HCT116 (cell line): ENCODE results near the gene WNT7B. TPM values are rescaled to one million over a fixed set of nuclear protein-coding genes. Genes with fewer than 3 reads are reported as not detected.

Experiments
- ATAC-seq: fragments of 200-7000 bp; cut with Tn5 transposase; 2 replicates; pipeline ENCODE4 v1.9.1; 2020; ENCODE audit warnings: mild to moderate bottlenecking, moderate library complexity
- BruUV-seq: library from RNA; stranded (reverse); fragments of 400-500 nt; replicated peaks from 2 replicates; lab custom pipeline; 2021; lab: Mats Ljungman, UMichigan
- CTCF ChIA-PET: fragments of 300-600 bp; sonication (Branson Sonifier 250); formaldehyde crosslinking; loops from one replicate; lab custom pipeline; 2021; ENCODE audit warnings: antibody characterized with exemption; lab: Charles Lee
- POLR2A ChIA-PET: fragments of 300-600, 350-600 bp; sonication (Branson Sonifier 250); formaldehyde crosslinking; loops from one replicate; lab custom pipeline; 2021; ENCODE audit warnings: antibody characterized with exemption; lab: Charles Lee
- RAD21 ChIA-PET, 2 experiments: fragments of 300-600 bp; sonication (Branson Sonifier 250); formaldehyde crosslinking; loops; one replicate each; lab custom pipeline; 2023; ENCODE audit warnings: low total read pairs in 2 of 2; ENCODE audit not compliant: uncharacterized antibody in 2 of 2, unreplicated experiment in 2 of 2, low non-redundant PET in 1 of 2; lab: Charles Lee
- DNase-seq: peaks from one replicate; pipeline ENCODE4 v3.0.0-alpha.2; 2010; ENCODE audit warnings: low read depth, low spot score
- H2AFZ ChIP-seq: fragments of 200-600 bp; shearing (Covaris generic), sonication (generic); 2 replicates; pipeline ENCODE4 v1.6.1; 2017; ENCODE audit warnings: low read depth, mixed run types, mixed read lengths, antibody characterized with exemption, low read length; ENCODE audit not compliant: poor library complexity, severe bottlenecking
- H3K27ac ChIP-seq: 2 replicates; pipeline ENCODE4 v1.5.1; 2012; ENCODE audit warnings: low read depth, low read length
- H3K27me3 ChIP-seq: fragments of 200-600 bp; sonication (generic); 2 replicates; pipeline ENCODE4 v1.6.1; 2016; ENCODE audit warnings: mixed run types, low read length, mixed read lengths; ENCODE audit not compliant: insufficient read depth
- H3K36me3 ChIP-seq, 2 experiments: fragments of 200-500 bp in 1 of 2; fragments of 200-600 bp in 1 of 2; sonication (Bioruptor generic) in 1 of 2; sonication (generic) in 1 of 2; 2 replicates each; pipeline versions ENCODE4 v1.5.1 to v1.6.1; 2014 to 2016; ENCODE audit warnings: low read length in 2 of 2, inconsistent platforms in 1 of 2, mixed read lengths in 1 of 2, mixed run types in 1 of 2; ENCODE audit not compliant: insufficient read depth in 2 of 2, control insufficient read depth in 1 of 2
- H3K4me1 ChIP-seq, 2 experiments: fragments of 200-600 bp in 1 of 2; sonication (generic) in 1 of 2; 2 replicates each; pipeline versions ENCODE4 v1.5.1 to v1.6.1; 2012 to 2017; ENCODE audit warnings: low read length in 2 of 2, inconsistent platforms in 1 of 2, mild to moderate bottlenecking in 1 of 2, mixed read lengths in 1 of 2, mixed run types in 1 of 2, moderate library complexity in 1 of 2; ENCODE audit not compliant: insufficient read depth in 2 of 2, control insufficient read depth in 1 of 2
- H3K4me2 ChIP-seq: fragments of 200-600 bp; sonication (generic); 2 replicates; pipeline ENCODE4 v1.6.1; 2017; ENCODE audit warnings: mixed run types, low read length, mixed read lengths
- H3K4me3 ChIP-seq, 2 experiments: fragments of 200-600 bp in 1 of 2; sonication (generic) in 1 of 2; replicated peaks in 1 of 2; 2 replicates each; pipeline ENCODE4 v1.5.1; 2011 to 2016; ENCODE audit warnings: low read length in 2 of 2, control low read depth in 1 of 2, low read depth in 1 of 2, mild to moderate bottlenecking in 1 of 2, mixed read lengths in 1 of 2, mixed run types in 1 of 2
- H3K79me2 ChIP-seq: fragments of 200-600 bp; sonication (generic); 2 replicates; pipeline ENCODE4 v1.6.1; 2017; ENCODE audit warnings: mild to moderate bottlenecking, mixed run types, low read length, moderate library complexity, mixed read lengths; ENCODE audit not compliant: insufficient read depth
- H3K9ac ChIP-seq: fragments of 200-600 bp; sonication (generic); 2 replicates; pipeline ENCODE4 v1.6.1; 2016; ENCODE audit warnings: low read length, mixed read lengths
- H3K9me2 ChIP-seq: fragments of 200-600 bp; sonication (generic), shearing (Covaris generic); 2 replicates; pipeline ENCODE4 v1.6.1; 2017; ENCODE audit warnings: mixed run types, mild to moderate bottlenecking, moderate library complexity; ENCODE audit not compliant: insufficient read depth
- H3K9me3 ChIP-seq, 2 experiments: fragments of 200-500 bp in 1 of 2; fragments of 200-600 bp in 1 of 2; sonication (Bioruptor generic) in 1 of 2; sonication (generic) in 1 of 2; 2 replicates each; pipeline ENCODE4 v1.6.1; 2014 to 2017; ENCODE audit warnings: low read length in 2 of 2, mixed read lengths in 2 of 2, inconsistent platforms in 1 of 2, low read depth in 1 of 2, mild to moderate bottlenecking in 1 of 2, mixed run types in 1 of 2, moderate library complexity in 1 of 2; ENCODE audit not compliant: control insufficient read depth in 1 of 2, insufficient read depth in 1 of 2
- H4K20me1 ChIP-seq: fragments of 200-600 bp; sonication (generic), shearing (Covaris generic); 2 replicates; pipeline ENCODE4 v1.6.1; 2017; ENCODE audit warnings: mixed run types, mild to moderate bottlenecking, moderate library complexity; ENCODE audit not compliant: insufficient read depth
- CBX3 ChIP-seq: IDR thresholded peaks from 2 replicates; pipeline ENCODE4 v1.6.1; 2012; ENCODE audit warnings: low read depth
- CEBPB ChIP-seq: IDR thresholded peaks from 2 replicates; pipeline ENCODE4 v1.6.1; 2012; ENCODE audit warnings: low read depth
- CTCF ChIP-seq, 3 experiments: fragments of 200-600 bp in 1 of 3; sonication (generic) in 1 of 3; IDR thresholded peaks in 2 of 3; conservative IDR thresholded peaks in 1 of 3; 2 replicates each; pipeline ENCODE4 v1.5.1; 2012 to 2017; ENCODE audit warnings: low read depth in 2 of 3, low read length in 2 of 3, antibody characterized with exemption in 1 of 3, borderline replicate concordance in 1 of 3, control low read depth in 1 of 3, mild to moderate bottlenecking in 1 of 3, mixed read lengths in 1 of 3, mixed run types in 1 of 3, moderate library complexity in 1 of 3; ENCODE audit not compliant: insufficient read depth in 1 of 3
- EGR1 ChIP-seq: IDR thresholded peaks from 2 replicates; pipeline ENCODE4 v1.6.1; 2012; ENCODE audit warnings: low read depth
- MAX ChIP-seq: IDR thresholded peaks from 2 replicates; pipeline ENCODE4 v1.6.1; 2012
- RAD21 ChIP-seq: IDR thresholded peaks from 2 replicates; pipeline ENCODE4 v1.6.1; 2012; ENCODE audit warnings: low read depth, mild to moderate bottlenecking
- REST ChIP-seq: IDR thresholded peaks from 2 replicates; pipeline ENCODE4 v1.6.1; 2012; ENCODE audit warnings: low read depth
- ZBTB33 ChIP-seq: IDR thresholded peaks from 2 replicates; pipeline ENCODE4 v1.6.1; 2011; ENCODE audit warnings: mild to moderate bottlenecking, low read length, moderate library complexity; ENCODE audit not compliant: insufficient replicate concordance; ENCODE audit errors: extremely low read depth
- ZNF274 ChIP-seq: fragments of 200-500 bp; sonication (Bioruptor generic); IDR thresholded peaks from 2 replicates; pipeline ENCODE4 v1.6.1; 2014; ENCODE audit warnings: mild to moderate bottlenecking, low read depth, low read length, inconsistent platforms
- intact Hi-C: fragments of 100-400 bp; cut with micrococcal nuclease; formaldehyde crosslinking; loops from 2 replicates; pipeline ENCODE4 v1.10.0; 2022
- total RNA-seq: library from RNA; stranded (reverse); gene quantifications from one replicate; pipeline ENCODE4 v1.2.1, GENCODE V29; 2021; ENCODE audit not compliant: unreplicated experiment

WNT7B gene
- total RNA-seq, 1 experiment from 2014 or later = 10.5 TPM

GRCh38 chr22:45961679-45962433 is 15.1 kb downstream of the WNT7B start:
- RAD21 ChIA-PET = no interaction called here
- H3K4me2 ChIP-seq = no peak overlapping the region
- H3K4me3 ChIP-seq = no peak overlapping the region
- CTCF ChIA-PET = no interaction called here
- no peaks in the 10 kb centered on the region for H3K4me1 ChIP-seq
- H3K9ac ChIP-seq = no peak overlapping the region
- no peaks in the 10 kb centered on the region for H3K9me3 ChIP-seq
- H3K9me2 ChIP-seq = no peaks in the 10 kb centered on the region
- no peaks in the 10 kb centered on the region for H3K27me3 ChIP-seq
- no TSS peak for BruUV-seq
- intact Hi-C loops = no loop called here
- DNase-seq (no peak), ATAC-seq (no peak)
- TF ChIP-seq EGR1 = no peak
- no peak for TF ChIP-seq MAX
- no peak for TF ChIP-seq ZNF274
- TF ChIP-seq CEBPB = no peak
- H2AFZ ChIP-seq = no peak overlapping the region
- no peaks in the 10 kb centered on the region for H3K79me2 ChIP-seq
- POLR2A ChIA-PET = no interaction called here
- H4K20me1 ChIP-seq = no peaks in the 10 kb centered on the region
- no peaks in the 10 kb centered on the region for H3K36me3 ChIP-seq
- no peak overlapping the region for H3K27ac ChIP-seq

GRCh38 chr22:45960477-45961386 is 16.2 kb downstream of the WNT7B start:
- Histone ChIP-seq H4K20me1 (no peaks in the 10 kb centered on the region), H3K4me1 (no peaks in the 10 kb centered on the region), H3K27ac (no peak overlapping the region), H3K79me2 (no peaks in the 10 kb centered on the region), H3K27me3 (no peaks in the 10 kb centered on the region), H3K9ac (no peak overlapping the region), H3K4me2 (no peak overlapping the region), H3K36me3 (no peaks in the 10 kb centered on the region), H3K9me2 (no peaks in the 10 kb centered on the region), H3K4me3 (no peak overlapping the region), H2AFZ (no peak overlapping the region), H3K9me3 (no peaks in the 10 kb centered on the region)
- ChIA-PET RAD21 (no interaction called here), CTCF (no interaction called here), POLR2A (no interaction called here)
- BruUV-seq = no TSS peak
- no peak for ATAC-seq
- intact Hi-C loops = no loop called here
- no peak for DNase-seq
- no peak for TF ChIP-seq CTCF (IDR thresholded peaks at IDR 0.05 in 2 of 3, conservative IDR thresholded peaks at IDR 0.05 in 1 of 3; ENCODE audit: borderline replicate concordance in 1 of 3, insufficient read depth in 1 of 3, low read depth in 2 of 3, low read length in 2 of 3)
- no peak for TF ChIP-seq CBX3
- TF ChIP-seq ZBTB33 = no peak
- TF ChIP-seq REST = no peak
- TF ChIP-seq RAD21 = no peak
